Calu3 (cell line): ENCODE measurements around the gene ATG4D. TPM values are rescaled to one million over a fixed set of nuclear protein-coding genes. Genes with fewer than 3 reads are reported as not detected.
A peak's percentile ranks its signal among the peaks of the same experiment; 100 is the strongest.

Source experiments
- BruUV-seq: library from RNA; stranded (reverse); fragments of 400-500 nt; replicated peaks from 2 replicates; lab custom pipeline; 2021; lab: Mats Ljungman, UMichigan
- CTCF ChIA-PET: fragments of 300-600 bp; sonication (Branson Sonifier 250); formaldehyde crosslinking; loops from one replicate; lab custom pipeline; 2022; ENCODE audit warnings: antibody characterized with exemption; lab: Charles Lee
- DNase-seq: peaks from one replicate; pipeline ENCODE4 v3.0.0; 2022
- H3K27ac Mint-ChIP-seq: one replicate; pipeline ENCODE4 v1.8.0; 2022; ENCODE audit warnings: mixed read lengths; ENCODE audit not compliant: unreplicated experiment
- H3K27me3 Mint-ChIP-seq: one replicate; pipeline ENCODE4 v1.8.0; 2022; ENCODE audit warnings: mixed read lengths; ENCODE audit not compliant: unreplicated experiment
- H3K36me3 Mint-ChIP-seq: one replicate; pipeline ENCODE4 v1.8.0; 2022; ENCODE audit warnings: mild to moderate bottlenecking, moderate library complexity, mixed read lengths; ENCODE audit not compliant: insufficient read depth, unreplicated experiment
- H3K4me1 Mint-ChIP-seq: one replicate; pipeline ENCODE4 v1.8.0; 2022; ENCODE audit warnings: mild to moderate bottlenecking, low read depth, mixed read lengths; ENCODE audit not compliant: unreplicated experiment
- H3K4me3 Mint-ChIP-seq: one replicate; pipeline ENCODE4 v1.8.0; 2022; ENCODE audit warnings: mild to moderate bottlenecking, low read depth, moderate library complexity, mixed read lengths; ENCODE audit not compliant: unreplicated experiment
- H3K9me3 Mint-ChIP-seq: one replicate; pipeline ENCODE4 v1.8.0; 2022; ENCODE audit warnings: low read depth, mixed read lengths; ENCODE audit not compliant: unreplicated experiment
- CTCF ChIP-seq: fragments of 200-600 bp; IDR thresholded peaks from one replicate; pipeline ENCODE4 v1.8.0; 2022; ENCODE audit warnings: antibody characterized with exemption; ENCODE audit not compliant: unreplicated experiment
- intact Hi-C: fragments of 100-400 bp; cut with micrococcal nuclease; formaldehyde crosslinking; loops from one replicate; pipeline ENCODE4 v1.10.0; 2022; ENCODE audit not compliant: unreplicated experiment
- total RNA-seq: library from RNA; stranded (reverse); gene quantifications from 2 replicates; pipeline ENCODE4 v1.2.3, GENCODE V29; 2022

The ATG4D gene
- total RNA-seq, 1 experiment from 2014 or later: 24.5 TPM

- peaks cover 3% of the 10 kb centered on the region for H3K4me1 Mint-ChIP-seq
- no peaks in the 10 kb centered on the region for H3K27me3 Mint-ChIP-seq
- intact Hi-C loops: no loop called here
- H3K4me3 Mint-ChIP-seq: no peak overlapping the region
- CTCF ChIA-PET: no interaction called here
- H3K27ac Mint-ChIP-seq: no peak overlapping the region
- DNase-seq: no peak
- no TSS peak for BruUV-seq
- peaks cover 45% of the 10 kb centered on the region for H3K36me3 Mint-ChIP-seq
- H3K9me3 Mint-ChIP-seq: no peaks in the 10 kb centered on the region
- TF ChIP-seq CTCF: no peak
These were observed 30.8 kb downstream of the ATG4D start for GRCh38 chr19:10574462-10574861.

GRCh38 chr19:10575011-10575716, 31.5 kb downstream of the ATG4D start:
- Mint-ChIP-seq H3K4me1 (no peaks in the 10 kb centered on the region), H3K27me3 (no peaks in the 10 kb centered on the region), H3K9me3 (no peaks in the 10 kb centered on the region), H3K4me3 (no peak overlapping the region), H3K27ac (no peak overlapping the region), H3K36me3 (peaks cover 39% of the 10 kb centered on the region)
- intact Hi-C loops: no loop called here
- no TSS peak for BruUV-seq
- DNase-seq: no peak
- CTCF ChIA-PET: interaction anchor here (0.7 kb wide), 1 partner anchor 69 kb away, joined by 5 read pairs; no protein-coding TSS in a partner anchor
- TF ChIP-seq CTCF: no peak

GRCh38 chr19:10577951-10578350, 34.2 kb downstream of the ATG4D start:
- H3K9me3 Mint-ChIP-seq: no peaks in the 10 kb centered on the region
- TF ChIP-seq CTCF: no peak
- no peaks in the 10 kb centered on the region for H3K27me3 Mint-ChIP-seq
- no TSS peak for BruUV-seq
- H3K4me1 Mint-ChIP-seq: no peaks in the 10 kb centered on the region
- H3K4me3 Mint-ChIP-seq: no peak overlapping the region
- intact Hi-C loops: no loop called here
- peaks cover 36% of the 10 kb centered on the region for H3K36me3 Mint-ChIP-seq
- no peak for DNase-seq
- no peak overlapping the region for H3K27ac Mint-ChIP-seq
- CTCF ChIA-PET: no interaction called here

- BruUV-seq: no TSS peak
- H3K4me3 Mint-ChIP-seq: no peak overlapping the region
- H3K9me3 Mint-ChIP-seq: no peaks in the 10 kb centered on the region
- H3K27ac Mint-ChIP-seq: no peak overlapping the region
- peak; percentile 78 for DNase-seq
- H3K27me3 Mint-ChIP-seq: no peaks in the 10 kb centered on the region
- H3K4me1 Mint-ChIP-seq: no peaks in the 10 kb centered on the region
- CTCF ChIA-PET: interaction anchor here (0.6 to 3.0 kb wide), 8 partner anchors 60 to 140 kb away, joined by 3 to 46 read pairs (median 6); no protein-coding TSS in a partner anchor
- H3K36me3 Mint-ChIP-seq: peaks cover 29% of the 10 kb centered on the region
- TF ChIP-seq CTCF: peak; percentile 95
- intact Hi-C loops: loop anchor here (1.0 to 2.0 kb wide), 2 partner anchors 63 to 118 kb away; no protein-coding TSS in a partner anchor
These were observed 37.4 kb downstream of the ATG4D start for GRCh38 chr19:10580979-10581631.
